ENCODE measurements around the gene ATP4B.
"Not testable (repeated sequence)": the region's sequence is repeated elsewhere in the genome, so short reads cannot be mapped to it uniquely, and the experiment has no call there.

The ATP4B gene

DNA sequence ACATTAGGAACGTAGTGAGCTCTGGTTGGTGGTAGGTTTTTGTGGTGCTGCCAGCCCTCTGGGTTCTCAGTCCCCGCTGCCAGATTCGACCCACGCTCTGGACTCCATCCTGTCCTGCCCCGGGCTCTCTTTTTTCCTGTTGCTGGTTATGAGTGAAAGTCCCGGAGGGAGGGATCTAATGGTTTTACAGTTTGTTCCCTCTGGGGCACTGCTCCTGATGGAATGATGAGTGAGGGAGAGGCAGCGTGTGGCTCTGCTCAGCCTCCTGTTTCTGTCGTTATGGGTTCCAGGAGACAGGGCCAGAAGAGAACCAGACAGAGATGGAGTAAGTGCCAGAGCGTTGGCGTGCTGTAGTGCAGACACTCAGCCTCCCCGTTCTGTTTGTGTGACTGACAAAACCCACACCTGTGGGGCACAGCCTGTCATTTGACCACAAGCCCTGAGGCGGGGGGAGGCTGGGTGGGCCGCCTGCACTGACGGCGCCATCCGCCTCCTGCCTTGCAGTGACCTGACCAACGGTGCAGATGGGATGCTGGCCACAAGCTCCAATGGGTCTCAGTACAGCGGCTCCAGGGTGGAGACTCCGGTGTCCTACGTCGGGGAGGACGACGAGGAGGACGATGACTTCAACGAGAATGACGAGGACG is 18.3 kb downstream of the ATP4B start:
- no peak for DNase-seq

DNA sequence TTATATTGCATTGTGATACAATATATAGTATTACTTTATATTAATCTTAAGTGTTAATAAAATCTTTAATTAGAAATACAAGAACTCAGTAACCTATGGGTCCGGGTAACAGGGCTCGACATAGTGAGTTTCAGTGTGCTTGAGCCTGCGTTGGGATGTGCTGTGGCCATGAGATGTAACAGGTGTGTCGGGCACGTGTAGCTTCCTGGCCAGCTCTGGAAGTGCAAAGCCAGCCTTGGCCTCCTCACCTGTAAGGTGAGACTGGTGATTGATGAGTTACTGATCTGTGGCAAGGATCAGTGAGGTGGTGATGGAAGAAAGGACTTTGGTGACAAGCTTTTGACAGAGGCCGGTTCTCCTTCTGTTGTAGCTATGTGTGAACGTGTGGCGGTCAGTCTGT is 19.2 kb downstream of the ATP4B start:
- DNase-seq = no peak

DNA sequence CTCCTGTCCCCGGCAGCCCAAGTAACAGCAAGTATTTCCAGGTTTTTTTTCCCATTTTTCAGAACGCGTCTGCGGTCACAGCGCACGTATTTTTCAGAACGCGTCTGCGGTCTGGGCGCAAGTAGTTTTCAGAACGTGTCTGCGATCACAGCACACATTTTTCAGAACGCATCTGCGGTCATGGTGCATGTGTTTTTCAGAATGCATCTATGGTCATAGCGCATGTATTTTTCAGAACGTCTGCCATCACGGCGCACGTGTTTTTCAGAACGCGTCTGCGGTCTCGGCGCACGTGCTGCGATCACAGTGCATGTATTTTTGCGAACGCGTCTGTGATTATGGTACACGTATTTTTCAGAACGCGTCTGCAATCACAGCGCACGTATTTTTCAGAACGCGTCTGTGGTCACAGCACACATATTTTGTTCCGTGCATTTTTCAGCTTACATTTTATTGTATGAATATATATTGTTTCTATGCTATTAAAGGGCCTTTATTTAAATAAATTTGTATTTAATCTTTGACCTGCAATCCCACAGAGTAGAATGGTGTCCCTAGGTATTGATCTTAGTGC is 19.7 kb downstream of the ATP4B start:
- no peak for DNase-seq

DNA sequence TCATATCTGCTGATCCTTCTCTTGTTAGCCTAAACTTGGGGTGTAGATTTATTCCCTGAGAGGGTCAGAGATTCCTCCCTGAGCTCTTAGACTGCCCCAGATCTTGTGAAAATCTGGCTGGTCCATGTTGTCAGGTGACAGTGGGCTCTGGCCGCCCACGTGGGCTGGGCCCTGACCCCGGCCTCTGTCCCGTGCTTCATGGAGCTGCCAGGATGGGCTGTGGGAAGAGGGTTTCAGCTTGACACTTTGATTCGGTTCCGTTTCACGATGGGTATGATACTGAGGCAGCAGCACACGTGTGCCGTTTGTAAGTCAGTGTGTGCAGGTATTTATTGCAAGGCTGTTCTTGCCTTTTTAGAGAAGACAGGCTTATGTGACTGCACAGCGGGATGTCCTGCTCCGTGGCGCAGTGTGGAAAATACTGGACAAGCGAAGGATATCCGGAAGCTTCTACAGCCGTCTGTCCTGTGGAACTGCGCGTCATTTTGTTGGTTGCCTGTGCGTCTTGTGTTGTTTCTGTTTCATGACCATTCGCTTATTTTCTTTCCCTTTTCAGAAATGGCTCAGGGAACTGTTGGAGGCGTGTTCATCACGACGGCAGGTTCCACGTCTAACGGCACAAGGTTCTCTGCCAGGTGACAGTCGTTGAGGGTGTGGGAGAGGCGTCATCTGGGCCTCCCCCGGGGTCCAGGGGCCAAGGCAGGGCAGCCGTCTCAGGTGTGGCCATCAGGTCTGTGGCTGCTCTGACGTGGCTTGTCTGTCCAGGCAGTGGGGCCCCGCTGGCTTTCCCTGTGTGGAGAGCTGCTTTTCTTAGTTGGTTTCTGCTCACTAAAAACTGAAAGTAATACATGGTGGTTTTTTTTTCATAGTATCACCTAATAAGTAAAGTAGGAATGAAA is 20.5 kb downstream of the ATP4B start:
- DNase-seq = no peak

DNA sequence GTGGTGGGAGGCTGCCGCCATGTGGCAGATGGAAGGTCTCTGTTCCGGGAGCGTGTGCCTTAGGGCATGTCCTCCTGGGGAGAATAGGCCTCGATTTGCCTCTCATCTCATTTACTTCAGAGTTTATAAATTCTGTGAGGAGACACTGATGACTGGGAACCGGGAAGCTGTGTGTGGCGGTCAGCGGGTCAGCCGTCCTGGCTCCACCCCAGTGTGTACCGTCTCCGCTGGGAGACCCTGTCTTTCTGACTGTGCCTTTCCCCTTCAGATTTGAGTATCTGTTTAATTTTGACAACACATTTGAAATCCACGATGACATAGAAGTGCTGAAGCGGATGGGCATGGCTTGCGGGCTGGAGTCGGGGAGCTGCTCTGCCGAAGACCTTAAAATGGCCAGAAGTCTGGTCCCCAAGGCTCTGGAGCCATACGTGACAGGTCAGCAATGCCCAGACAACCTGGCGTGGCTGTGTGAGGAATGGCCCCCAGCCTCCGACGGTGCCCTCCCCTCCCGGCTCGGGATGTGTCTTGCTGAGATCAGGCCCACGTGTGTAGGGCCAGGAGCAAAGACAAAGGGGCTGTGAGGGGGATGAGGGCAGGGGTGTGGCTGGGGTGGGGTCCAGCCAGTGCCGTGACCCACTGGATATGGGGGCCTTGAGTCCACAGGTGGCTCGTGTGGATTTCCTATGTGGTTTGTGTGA is 21.6 kb downstream of the ATP4B start:
- no peak for DNase-seq

DNA sequence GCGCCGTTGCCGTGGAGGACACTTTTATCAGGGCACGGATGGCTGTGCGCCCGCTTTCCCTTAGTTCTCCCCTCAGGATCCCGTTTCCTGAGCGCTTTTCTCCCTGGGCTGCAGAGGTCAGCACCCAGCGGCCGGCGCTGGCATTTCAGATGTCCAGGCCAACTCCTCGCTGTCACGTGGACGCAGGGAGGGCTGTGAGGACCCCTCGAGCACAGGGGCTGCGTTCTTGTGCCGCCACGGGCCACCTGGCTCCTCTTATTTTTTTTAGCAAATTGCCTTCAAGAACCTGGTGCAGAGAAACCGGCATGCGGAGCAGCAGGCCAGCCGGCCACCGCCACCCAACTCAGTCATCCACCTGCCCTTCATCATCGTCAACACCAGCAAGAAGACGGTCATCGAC is 22.3 kb downstream of the ATP4B start:
- DNase-seq = no peak

DNA sequence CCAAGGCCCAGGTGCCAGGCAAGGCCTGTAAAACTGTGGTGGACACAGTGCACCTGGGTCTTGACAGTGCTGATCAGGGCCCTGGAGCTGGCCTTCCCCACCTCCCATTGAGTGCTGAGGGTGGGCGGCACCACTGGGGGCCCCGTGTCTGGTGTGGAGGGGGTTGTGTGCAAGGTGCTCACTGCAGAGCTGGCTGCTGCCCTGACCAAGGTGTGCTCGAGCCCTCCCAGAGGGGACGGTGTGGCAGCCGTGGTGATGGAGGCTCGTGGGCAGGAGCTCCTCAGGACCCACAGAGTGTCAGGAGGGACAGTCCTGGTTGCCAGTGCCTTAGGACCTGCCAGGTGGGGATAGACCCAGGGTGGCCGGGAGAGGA is 23.0 kb downstream of the ATP4B start:
- DNase-seq = no peak

DNA sequence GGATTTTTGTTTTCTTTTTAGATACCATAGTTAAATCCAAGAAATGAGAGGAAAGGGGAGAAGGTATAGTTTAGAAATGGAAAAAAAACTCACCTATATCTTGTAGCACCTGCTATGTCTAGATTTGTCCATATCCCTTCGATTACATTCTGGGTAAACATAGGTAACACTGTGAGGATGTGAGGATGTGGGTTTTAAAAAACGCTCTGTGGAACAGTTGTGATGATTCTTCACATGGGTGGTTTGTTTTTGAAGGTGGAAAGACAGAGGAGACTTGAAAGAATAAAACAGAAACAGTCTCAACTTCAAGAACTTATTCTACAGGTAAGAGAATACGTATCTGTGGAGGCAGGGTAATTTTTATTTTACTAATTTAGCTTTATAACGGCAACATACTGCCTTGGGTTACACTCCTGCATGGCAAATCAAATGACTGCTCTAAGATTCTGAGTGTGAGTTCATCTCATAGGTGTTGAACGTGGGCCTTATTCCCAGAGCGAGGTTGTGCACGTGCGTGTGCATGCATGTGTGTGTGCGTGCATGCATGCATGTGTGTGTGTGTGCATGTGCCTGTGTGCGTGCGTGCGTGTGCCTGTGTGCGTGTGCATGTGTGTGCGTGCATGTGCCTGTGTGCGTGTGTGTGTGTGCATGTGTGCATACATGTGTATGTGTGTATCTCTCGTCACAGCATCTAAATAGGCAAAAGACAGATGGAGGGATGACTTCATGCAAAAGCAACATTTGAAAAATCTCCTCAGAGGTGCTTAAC is 23.5 kb downstream of the ATP4B start:
- no peak for DNase-seq

DNA sequence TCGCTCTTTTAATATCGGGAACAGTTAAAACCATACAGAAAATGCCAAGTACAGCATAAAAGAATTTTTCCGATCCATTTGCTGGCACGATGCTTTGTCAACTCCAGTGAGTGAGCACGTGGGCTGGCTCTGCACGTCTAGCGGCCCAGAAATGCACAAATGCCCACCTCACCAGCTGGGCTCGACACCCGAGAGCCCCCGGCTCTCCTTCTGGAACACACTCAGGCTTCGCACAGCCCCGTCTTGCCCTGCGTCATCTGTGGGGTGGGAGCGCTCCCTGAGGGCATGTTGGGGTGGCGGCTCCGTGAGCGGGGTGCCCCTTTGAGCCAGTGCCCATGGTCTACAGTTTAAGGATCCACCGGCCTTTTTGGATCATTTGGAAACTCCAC is 24.5 kb downstream of the ATP4B start:
- no peak for DNase-seq

DNA sequence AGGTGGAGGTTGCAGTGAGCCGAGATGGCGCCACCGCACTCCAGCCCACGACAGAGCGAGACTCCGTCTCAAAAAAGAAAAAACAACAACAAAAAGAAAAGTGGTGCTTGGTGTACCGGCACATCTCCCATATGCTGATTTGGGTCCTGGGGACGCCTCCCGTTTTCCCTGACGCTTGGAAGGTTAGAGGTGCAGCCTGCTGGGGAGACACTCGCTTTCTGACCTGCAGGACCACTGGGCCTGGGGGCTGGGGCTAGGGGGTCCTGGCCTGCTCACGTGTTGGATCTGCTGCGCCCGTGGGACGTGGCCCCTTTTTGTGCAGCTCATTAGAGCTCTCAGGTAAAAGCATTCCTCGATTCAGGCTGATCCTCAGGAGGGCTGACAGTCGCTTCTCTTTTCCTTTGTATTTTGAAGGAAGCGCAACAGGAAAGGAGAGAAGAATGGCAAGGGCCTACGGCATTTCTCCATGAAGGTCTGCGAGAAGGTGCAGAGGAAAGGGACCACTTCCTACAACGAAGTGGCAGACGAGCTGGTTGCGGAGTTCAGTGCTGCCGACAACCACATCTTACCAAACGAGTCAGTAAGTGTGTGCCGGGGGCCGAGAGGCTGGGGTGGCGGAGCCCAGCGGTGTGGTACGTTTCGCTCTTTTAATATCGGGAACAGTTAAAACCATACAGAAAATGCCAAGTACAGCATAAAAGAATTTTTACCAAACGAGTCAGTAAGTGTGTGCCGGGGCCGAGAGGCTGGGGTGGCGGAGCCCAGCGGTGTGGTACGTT is 25.1 kb downstream of the ATP4B start:
- DNase-seq = no peak

DNA sequence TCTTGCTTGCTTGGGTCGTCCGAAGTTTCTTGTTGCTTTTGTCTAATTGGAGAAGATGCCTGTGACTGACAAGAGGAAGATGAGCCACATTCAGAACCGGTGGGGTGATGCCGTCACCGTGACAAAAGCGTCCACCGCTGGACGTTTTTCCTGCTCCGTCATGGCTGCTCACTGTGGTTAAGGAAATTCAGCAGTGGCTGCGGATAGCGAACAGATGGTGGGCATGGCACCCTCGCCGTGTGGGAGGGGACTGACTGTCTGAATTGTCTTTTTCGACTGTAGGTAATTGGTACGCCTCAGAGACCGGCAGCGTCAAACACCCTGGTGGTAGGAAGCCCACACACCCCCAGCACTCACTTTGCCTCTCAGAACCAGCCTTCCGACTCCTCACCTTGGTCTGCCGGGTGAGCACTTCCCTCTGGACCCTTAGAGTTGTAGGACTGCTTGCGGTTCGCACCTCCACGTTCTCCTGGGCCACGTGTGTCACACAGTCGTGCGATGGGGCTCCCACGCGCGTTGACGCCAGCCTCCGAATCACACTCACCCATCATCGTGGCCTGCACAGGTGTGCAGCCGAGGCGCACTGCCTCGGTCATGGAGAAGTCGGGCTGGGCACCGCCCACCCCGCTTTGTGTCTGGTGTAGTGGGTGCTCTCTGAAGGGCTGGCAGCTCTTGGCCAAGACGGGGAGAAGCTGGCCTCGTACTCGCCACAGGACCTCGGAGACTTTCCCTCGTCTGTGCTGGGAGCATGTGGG is 26.5 kb downstream of the ATP4B start:
- DNase-seq = no peak

DNA sequence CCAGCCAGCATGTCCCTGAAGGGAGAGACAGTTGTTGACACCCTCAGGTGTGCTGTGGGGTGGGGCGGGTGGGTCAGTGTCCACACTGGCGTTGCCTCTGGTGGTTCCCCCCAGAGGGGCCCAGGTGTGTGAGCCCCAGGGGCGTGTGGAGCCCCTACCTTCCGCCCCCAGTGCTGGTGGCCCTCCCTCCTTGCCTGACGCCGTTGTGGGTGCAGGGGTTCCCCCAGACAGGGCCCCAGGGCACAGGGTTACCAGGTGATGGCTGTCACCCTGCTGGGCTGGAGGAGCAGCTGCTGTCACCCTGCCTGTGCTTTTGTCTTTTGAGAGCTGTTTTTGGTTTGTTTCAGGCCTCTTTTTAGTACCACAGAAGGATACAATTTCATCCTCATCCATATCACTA is 27.2 kb downstream of the ATP4B start:
- no peak for DNase-seq

DNA sequence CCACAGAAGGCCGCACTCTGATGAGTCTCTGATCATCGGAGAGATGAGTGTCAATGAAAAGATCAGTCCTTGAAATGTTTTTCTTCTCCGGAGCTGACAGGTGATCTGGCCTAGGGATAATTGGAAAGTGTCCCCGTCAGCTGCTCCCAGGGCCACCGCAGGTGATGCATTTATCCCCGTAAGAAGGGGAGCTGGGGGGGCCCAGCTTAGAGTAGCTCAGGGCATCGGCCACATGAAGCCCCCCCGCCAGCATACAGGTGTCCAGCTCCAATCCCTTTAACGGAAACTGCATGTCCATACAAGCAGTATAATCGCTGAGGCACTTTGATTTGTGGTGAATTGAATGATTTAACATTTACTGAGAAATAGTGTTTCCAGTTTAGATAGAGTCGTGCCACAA is 27.7 kb downstream of the ATP4B start:
- DNase-seq = no peak

DNA sequence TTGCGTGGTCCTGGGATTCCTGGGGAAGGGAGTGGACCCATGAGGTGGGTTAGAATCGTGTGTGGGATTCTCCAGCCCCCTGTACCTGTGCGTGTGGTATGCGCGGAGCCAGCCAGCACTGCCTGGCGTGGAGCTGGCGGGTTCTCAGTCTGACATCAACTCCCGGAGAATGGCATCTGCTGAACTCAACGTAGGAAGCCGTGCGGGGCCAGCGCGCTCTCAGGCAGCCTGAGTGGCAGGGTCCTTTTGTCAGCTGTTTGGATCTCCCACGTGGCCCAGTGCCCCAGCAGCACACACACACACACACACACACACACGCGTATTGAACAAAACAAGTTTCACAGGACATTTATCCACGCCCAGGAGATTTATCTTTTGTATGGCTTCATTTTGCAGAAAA is 28.1 kb downstream of the ATP4B start:
- no peak for DNase-seq

DNA sequence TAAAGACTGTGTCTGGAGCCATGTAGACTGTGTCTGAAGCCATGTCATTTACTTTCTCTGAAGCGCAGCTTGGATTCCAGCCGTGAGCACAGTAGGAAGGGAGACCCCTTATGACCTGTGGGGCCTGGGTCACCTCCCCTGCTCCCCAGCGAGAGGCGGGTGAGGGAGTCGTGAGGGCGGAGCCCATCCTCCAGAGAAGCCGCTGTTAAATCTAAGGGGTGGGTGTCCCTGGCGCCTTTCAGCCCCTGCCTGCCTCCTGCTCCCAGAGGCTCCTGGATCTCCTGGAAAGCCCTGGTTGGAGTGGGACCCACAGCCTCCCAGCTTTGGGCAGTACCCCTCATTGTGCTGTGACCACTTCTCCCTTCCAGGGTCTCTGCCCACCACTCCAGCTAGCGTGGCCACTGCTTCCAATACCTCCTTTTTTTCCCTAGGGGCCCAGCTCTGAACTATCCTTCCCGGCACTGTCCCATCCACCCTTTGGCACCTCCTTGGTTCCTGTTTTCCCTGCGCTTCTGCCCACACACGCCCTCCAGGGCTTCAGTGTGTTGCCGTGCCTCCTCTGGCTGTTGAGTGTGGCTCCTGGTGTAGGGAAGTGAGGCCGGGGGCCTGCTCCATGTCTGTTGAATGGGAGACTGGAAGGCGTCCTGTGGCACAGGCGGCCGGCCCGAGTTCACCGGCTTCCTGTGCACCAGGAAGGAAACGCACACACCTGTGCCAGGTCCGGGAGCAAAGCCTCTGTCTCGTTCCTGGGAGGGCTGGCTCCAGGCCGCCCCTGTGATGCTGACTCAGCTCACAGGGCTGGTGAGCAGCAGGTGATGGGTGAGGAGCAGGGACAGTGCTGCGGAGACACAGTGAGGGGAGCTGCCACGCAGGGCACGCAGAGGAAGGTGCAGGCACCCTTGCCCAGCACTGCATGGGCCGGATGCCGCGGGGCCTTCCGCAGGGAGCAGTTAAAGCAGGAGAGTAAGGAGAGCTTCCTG is 29.4 kb downstream of the ATP4B start:
- DNase-seq = no peak

DNA sequence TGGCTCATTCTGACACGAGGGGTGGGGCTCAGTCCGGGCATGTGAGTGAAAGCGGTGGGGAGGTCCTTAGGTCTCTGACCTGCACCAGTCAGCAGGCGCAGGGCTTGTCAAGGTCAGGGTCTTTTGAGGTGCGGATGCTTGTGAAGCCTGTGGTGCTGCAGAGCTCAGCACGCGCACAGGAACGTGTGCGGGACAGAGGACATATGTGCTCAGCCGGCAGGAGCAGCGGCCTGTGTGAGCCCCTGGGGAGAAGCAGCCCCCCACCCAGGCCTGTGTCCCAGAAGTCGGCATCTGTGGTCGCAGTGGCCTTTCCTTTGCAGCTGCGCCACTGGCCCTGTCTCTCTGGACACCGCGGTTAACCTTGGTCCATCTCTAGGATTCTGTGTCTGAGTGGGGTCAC is 30.9 kb downstream of the ATP4B start:
- DNase-seq = no peak

DNA sequence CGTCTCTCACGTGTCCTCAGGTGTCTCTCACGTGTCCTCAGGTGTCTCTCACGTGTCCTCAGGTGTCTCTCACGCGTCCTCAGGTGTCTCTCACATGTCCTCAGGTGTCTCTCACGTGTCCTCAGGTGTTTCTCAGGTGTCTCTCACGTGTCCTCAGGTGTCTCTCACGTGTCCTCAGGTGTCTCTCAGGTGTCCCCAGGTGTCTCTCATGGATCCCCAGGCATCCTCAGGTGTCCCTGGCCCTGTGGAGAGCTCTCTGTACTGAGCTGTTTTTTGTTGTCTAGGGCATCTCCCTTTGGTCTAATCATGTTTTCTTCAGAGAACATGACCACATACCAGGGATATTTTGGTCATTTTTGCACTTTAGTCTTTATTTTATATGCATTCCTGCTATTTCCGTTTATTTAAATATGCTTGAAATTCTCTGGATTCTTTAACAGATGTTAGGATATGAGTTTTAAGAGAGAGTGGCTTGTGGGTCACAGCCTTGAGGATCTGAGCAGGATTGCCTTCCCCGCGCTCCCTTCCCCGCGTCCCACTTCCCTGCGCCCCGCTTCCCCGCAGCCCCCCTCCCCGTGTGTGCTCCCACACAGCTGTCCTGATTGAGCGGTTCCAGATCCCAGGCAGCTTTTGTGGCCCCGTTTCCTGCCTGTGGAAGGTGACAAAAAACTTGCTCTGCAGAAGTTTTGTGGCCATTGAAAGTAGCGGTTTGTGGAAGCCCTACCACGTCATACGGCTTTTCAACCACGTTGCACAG is 31.9 kb downstream of the ATP4B start:
- no peak for DNase-seq

DNA sequence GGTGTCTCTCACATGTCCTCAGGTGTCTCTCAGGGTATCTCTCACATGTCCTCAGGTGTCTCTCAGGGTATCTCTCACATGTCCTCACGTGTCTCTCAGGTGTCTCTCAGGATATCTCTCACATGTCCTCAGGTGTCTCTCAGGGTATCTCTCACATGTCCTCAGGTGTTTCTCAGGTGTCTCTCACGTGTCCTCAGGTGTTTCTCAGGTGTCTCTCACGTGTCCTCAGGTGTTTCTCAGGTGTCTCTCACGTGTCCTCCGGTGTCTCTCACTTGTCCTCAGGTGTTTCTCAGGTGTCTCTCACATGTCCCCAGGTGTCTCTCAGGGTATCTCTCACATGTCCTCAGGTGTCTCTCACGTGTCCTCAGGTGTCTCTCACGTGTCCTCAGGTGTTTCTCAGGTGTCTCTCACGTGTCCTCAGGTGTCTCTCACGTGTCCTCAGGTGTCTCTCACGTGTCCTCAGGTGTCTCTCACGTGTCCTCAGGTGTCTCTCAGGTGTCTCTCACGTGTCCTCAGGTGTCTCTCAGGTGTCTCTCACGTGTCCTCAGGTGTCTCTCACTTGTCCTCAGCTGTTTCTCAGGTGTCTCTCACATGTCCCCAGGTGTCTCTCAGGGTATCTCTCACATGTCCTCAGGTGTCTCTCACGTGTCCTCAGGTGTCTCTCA is 33.2 kb downstream of the ATP4B start:
- not testable (repeated sequence) for DNase-seq

DNA sequence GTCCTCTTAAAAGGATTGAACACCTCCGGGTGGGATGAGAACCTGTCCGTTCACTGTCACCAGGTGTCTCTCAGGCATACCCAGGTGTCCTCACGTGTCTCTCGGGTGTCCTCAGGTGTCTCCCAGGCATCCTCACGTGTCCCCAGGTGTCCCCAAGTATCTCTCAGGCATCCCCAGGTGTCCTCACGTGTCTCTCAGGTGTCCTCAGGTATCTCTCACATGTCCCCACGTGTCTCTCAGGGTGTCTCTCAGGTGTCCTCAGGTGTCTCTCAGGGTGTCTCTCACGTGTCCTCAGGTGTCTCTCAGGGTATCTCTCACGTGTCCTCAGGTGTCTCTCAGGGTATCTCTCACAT is 33.8 kb downstream of the ATP4B start:
- DNase-seq = no peak

Data from effector CD8-positive, alpha-beta T cell (primary cell).